Omental fat pad (tissue), 4 donors: ENCODE results near the gene NR3C1. TPM values are rescaled to one million over a fixed set of nuclear protein-coding genes. Genes with fewer than 3 reads are reported as not detected.

Experiments used
- ATAC-seq: fragments of 150-250 bp; one replicate; pipeline ENCODE4 v1.9.1; 2016; ENCODE audit warnings: mild to moderate bottlenecking, moderate library complexity; ENCODE audit not compliant: low FRiP score
- DNase-seq: peaks from one replicate; pipeline ENCODE4 v3.0.0-alpha.2; 2019; ENCODE audit warnings: low spot score
- total RNA-seq, 4 donors: library from RNA; depleted of rRNA; stranded (reverse); fragments of >200 nt; gene quantifications; one replicate each; pipeline ENCODE4 v1.1.0, GENCODE V29; 2016
- TF ChIP-seq, protein P1 (sequence below), 3 donors: fragments of 450-650 bp; IDR thresholded peaks; one replicate each; pipeline ENCODE4 v1.5.1; 2016 to 2017; ENCODE audit warnings: antibody characterized with exemption in 3 of 3, mild to moderate bottlenecking in 3 of 3, moderate library complexity in 2 of 3

Gene NR3C1
- total RNA-seq, 4 donors from 2014 or later: 57.1 to 102 (median 62.3) TPM

DNA sequence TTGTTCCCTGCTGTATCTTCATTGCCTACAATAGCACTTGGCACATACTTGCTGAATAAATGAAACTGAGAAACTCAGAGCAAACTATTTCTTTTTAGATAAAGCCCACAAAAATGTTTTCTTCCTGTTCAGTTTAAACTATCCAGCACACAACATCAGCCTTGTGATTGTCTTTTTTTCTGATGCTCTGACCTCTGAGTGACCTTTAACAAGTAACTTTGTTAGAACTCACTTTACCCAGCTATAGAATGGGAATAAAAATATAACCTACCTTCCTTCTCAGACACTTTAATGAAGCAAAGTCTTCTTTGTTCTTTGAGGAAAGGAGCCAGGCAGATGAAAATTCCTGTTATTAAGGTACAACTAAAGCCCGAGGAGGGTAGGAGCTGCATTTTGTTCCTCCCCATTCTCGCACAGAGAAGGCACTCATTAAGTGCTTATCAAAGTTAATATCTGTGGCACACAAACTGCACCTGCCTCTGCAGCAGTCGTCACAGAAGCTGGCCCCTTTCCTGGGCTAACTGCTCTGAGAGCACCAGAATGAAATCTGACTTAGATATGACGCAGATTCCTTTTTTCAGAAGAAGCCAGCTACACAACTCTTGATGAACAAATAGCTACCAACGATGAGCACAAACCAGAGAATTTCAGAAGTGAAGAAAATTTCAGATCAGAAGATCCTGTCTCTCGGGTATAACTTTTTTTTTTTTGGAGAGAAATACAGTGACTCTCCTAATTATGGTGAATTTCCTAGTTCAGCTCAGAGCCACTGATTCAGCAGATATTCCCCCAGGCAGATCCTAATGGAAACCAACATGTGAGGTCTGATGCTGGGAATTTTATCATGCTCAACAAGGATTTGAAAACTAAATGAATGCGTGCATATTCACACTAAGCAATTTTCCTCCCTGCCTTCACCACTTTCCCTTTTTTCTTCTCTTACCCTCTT is 31.0 kb upstream of the NR3C1 start:
- ATAC-seq (peak; percentile 15), DNase-seq (no peak)
- TF ChIP-seq, protein P1, sequence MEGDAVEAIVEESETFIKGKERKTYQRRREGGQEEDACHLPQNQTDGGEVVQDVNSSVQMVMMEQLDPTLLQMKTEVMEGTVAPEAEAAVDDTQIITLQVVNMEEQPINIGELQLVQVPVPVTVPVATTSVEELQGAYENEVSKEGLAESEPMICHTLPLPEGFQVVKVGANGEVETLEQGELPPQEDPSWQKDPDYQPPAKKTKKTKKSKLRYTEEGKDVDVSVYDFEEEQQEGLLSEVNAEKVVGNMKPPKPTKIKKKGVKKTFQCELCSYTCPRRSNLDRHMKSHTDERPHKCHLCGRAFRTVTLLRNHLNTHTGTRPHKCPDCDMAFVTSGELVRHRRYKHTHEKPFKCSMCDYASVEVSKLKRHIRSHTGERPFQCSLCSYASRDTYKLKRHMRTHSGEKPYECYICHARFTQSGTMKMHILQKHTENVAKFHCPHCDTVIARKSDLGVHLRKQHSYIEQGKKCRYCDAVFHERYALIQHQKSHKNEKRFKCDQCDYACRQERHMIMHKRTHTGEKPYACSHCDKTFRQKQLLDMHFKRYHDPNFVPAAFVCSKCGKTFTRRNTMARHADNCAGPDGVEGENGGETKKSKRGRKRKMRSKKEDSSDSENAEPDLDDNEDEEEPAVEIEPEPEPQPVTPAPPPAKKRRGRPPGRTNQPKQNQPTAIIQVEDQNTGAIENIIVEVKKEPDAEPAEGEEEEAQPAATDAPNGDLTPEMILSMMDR (IDR thresholded peaks at IDR 0.05): no peak

DNA sequence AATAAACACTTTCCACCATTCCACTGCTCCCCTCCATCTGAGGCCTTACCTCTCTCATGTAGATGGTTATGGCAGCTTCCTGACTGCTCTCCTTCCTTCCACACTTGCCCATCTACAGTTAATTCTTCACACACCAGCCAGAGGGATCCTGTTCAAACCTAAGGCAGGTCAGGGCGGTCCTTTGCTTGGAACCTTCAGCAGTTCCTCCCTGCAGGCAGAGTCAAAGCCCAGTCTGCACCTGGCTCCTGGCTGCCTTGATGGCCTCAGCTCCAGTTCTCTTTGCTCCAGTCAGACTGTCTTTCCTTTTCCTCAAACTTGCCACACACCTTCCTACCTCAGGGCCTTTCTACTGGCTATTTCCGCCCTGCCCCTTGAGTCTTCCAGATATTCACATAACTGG is 30.2 kb upstream of the NR3C1 start:
- no peak for DNase-seq
- TF ChIP-seq, protein P1 (IDR thresholded peaks at IDR 0.05): no peak
- ATAC-seq: no peak

DNA sequence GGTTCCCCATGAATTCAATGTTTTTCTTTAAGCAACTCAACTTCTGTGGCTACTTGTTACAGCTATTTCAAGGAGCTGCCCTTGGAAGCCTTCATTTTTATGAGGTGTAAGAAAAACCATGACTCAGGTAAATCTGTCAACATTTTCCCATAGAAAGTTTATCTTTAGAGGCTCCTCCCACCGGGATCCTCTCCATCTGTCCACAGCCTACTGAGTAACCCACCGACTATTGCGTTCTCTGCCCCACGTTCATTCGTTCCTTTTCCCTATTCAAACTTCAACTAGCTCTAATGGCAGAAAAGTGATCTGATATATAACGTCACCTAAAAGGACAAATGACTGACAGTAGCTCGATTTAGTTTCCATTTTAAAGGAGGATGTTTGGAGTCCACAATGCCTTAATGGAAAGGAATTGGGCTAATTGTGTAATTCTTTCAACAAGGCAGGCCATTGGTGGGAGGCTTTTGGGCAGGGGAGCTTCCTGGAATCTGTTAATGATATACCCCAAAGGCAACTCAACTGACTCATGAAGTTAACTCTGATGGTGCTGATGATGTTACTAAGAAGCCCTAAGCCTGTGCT is 29.3 kb upstream of the NR3C1 start:
- TF ChIP-seq, protein P1 (IDR thresholded peaks at IDR 0.05): no peak

DNA sequence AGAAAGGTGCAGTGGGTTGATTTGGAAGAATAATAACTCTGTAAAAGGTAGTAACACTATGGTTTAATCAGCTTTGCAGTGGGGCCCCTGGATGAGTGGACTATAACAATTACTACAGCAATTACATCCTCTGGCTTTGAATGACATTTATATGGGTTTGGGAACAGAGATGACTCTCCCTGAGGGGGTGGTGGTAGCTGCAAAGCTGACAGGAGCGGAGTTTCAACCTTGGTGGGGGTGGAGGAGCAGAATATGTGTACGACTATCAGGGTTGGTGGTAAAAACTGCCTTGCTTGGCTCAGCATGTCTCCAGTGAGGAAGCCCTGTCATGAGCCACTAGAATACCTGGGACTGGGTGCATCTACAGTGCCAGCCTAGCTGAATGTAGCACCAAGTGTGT is 28.3 kb upstream of the NR3C1 start:
- ATAC-seq: no peak
- TF ChIP-seq, protein P1 (IDR thresholded peaks at IDR 0.05): no peak
- no peak for DNase-seq

More for the DNA sequence above, 29.3 kb upstream of the NR3C1 start:
- ATAC-seq (no peak), DNase-seq (no peak)

DNA sequence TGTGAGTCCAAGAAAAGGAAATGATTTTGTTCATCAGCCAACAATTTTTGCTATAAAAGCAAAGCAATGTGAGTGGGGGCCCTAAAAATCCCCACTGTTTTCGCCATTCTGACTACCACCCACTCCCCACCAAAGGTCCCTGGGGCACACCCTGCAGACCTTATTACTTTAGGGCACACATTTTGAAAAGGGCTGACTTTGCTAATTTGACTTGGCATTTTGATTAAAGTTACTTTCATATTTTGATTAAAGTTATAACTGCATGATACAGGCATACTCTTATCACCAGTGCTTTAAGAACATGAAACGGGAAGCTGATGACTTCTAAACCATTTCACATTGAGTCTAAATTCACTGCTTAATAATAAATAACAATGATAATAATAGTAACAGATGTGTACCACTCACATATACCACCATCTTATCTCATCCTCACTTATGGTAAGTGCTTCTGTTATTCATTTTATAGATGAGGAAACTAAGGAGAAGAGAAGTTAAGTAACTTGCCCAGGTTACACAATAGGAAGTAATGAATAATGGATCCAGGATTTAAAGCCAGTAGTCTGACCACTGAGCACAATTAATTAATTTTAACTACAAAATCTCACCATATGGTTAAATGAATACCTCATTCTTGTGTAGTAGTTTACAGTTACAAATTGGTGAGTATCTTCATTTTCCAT is 25.4 kb upstream of the NR3C1 start:
- ATAC-seq: no peak
- no peak for DNase-seq
- TF ChIP-seq, protein P1 (IDR thresholded peaks at IDR 0.05): no peak

DNA sequence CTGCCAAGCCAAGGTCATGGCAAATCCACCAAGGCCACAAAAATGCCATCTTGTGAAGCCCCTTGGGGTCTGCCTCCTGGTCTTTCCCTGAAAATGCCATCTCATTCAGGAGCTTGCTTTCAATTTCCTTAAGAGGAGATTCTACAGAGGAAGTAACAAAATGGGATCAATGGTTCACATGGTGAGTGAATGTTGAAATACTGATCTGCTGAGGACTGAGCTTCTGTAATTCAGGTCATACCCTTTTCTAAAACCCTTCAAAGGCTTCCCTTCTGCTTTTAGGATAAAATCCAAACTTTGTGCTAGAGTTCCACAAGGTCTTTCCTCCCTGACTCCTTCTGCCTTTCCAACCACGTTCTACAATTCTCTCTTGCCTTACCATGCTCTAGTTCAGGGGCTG is 24.7 kb upstream of the NR3C1 start:
- no peak for DNase-seq
- no peak for ATAC-seq
- TF ChIP-seq, protein P1 (IDR thresholded peaks at IDR 0.05): no peak
